ENCODE measurements around the gene IGSF23. TPM values are rescaled to one million over a fixed set of nuclear protein-coding genes. Genes with fewer than 3 reads are reported as not detected.

Gene IGSF23
- total RNA-seq, 1 donor from 2014 or later = not detected

DNA sequence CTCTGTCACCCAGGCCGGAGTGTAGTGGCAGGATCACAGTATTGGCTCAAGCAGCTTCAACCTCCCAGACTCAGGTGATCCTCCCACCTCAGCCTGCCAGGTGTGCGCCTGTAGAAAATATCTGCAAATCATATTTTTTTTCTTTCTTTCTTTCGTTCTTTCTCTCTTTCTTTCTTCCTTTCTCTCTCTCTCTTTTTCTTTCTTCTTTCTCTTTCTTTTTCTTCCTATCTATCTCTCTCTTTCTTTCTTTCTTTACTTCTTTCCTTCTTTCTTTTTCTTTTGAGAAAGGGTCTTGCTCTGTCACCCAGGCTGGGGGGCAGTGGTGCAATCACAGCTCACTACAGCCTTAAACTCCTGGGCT lies 16.3 kb upstream of the IGSF23 start:
- peaks cover 51% of the 10 kb centered on the region for H3K27me3 Mint-ChIP-seq
- no peaks in the 10 kb centered on the region for H3K9me3 Mint-ChIP-seq
- no peaks in the 10 kb centered on the region for H3K4me1 Mint-ChIP-seq (ENCODE audit: unreplicated experiment)
- no peaks in the 10 kb centered on the region for H3K36me3 Mint-ChIP-seq
- TF ChIP-seq, protein P1, sequence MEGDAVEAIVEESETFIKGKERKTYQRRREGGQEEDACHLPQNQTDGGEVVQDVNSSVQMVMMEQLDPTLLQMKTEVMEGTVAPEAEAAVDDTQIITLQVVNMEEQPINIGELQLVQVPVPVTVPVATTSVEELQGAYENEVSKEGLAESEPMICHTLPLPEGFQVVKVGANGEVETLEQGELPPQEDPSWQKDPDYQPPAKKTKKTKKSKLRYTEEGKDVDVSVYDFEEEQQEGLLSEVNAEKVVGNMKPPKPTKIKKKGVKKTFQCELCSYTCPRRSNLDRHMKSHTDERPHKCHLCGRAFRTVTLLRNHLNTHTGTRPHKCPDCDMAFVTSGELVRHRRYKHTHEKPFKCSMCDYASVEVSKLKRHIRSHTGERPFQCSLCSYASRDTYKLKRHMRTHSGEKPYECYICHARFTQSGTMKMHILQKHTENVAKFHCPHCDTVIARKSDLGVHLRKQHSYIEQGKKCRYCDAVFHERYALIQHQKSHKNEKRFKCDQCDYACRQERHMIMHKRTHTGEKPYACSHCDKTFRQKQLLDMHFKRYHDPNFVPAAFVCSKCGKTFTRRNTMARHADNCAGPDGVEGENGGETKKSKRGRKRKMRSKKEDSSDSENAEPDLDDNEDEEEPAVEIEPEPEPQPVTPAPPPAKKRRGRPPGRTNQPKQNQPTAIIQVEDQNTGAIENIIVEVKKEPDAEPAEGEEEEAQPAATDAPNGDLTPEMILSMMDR (conservative IDR thresholded peaks at IDR 0.05) = no peak
- DNase-seq (ENCODE audit: extremely low spot score, unreplicated experiment) = no peak
- peak overlapping the region; percentile 74 for H3K27ac Mint-ChIP-seq
- H3K4me3 Mint-ChIP-seq = no peak overlapping the region

DNA sequence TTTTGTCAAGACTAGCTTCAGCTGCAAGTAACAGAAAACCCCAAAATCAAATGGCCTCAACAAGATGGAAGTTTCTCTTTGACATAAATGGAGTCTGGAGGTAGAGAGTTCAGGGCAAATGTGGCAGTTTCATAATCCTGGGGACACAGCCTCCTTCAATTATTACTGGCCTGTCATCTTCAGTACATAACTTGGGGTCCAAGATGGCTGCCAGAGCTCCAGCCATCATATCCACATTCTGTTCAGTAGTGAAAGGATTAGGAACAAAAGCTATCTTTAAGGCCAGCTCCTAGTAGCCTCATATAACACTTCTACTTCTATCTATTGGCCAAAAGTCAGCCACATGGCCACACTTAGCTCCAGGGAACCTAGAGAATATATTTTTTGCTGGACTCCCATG lies 15.0 kb upstream of the IGSF23 start:
- Mint-ChIP-seq H3K4me3 (no peak overlapping the region), H3K27ac (no peak overlapping the region), H3K27me3 (peaks cover 52% of the 10 kb centered on the region), H3K36me3 (no peaks in the 10 kb centered on the region), H3K4me1 (ENCODE audit: unreplicated experiment) (no peaks in the 10 kb centered on the region), H3K9me3 (no peaks in the 10 kb centered on the region)
- no peak for DNase-seq (ENCODE audit: extremely low spot score, unreplicated experiment)
- TF ChIP-seq, protein P1 (conservative IDR thresholded peaks at IDR 0.05) = no peak

DNA sequence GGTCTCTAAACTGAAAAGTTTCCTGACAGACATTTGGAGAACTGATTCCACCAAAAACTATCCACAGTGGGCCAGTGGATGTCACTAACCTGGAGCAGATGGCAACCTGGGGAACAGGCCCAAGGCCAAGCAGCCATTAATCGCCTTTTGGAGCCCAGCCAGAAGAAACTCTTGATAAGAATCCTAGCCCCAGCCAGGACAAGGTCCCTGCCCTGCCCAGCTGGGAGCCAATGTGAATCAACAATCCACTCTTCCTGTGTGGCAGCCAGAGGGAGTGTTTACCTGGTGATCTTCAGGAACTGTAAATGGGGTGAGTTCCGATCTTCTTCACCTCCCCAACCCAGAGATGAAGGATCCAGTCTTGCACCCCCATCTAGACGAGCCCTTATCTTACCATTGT lies 14.5 kb upstream of the IGSF23 start:
- no peaks in the 10 kb centered on the region for H3K4me1 Mint-ChIP-seq (ENCODE audit: unreplicated experiment)
- no peak overlapping the region for H3K27ac Mint-ChIP-seq
- no peaks in the 10 kb centered on the region for H3K36me3 Mint-ChIP-seq
- peaks cover 53% of the 10 kb centered on the region for H3K27me3 Mint-ChIP-seq
- no peak overlapping the region for H3K4me3 Mint-ChIP-seq
- no peaks in the 10 kb centered on the region for H3K9me3 Mint-ChIP-seq
- DNase-seq (ENCODE audit: extremely low spot score, unreplicated experiment) = no peak
- TF ChIP-seq, protein P1 (conservative IDR thresholded peaks at IDR 0.05) = no peak

DNA sequence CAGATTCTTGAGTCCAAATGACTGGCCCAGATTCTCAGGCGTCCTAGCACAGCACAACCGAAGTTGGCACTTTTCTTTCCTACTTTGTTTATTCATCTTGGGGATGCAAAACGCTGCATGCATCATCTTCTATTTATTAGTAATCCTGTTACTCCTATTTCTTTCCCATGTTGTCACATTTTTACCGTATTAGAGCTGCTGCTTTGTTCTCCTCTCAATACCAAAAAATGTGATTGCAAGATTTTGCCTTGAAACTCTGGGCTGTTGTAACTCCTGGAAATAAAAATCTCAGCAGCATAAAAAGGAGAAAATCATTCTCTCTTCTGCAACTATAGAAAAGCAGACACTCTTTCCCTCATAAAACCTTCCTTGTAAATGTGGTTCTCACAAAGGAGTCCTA lies 12.9 kb upstream of the IGSF23 start:
- Mint-ChIP-seq H3K4me3 (no peak overlapping the region), H3K36me3 (no peaks in the 10 kb centered on the region), H3K27ac (no peak overlapping the region), H3K27me3 (peaks cover 52% of the 10 kb centered on the region), H3K4me1 (ENCODE audit: unreplicated experiment) (no peaks in the 10 kb centered on the region), H3K9me3 (no peaks in the 10 kb centered on the region)
- no peak for DNase-seq (ENCODE audit: extremely low spot score, unreplicated experiment)
- TF ChIP-seq, protein P1 (conservative IDR thresholded peaks at IDR 0.05) = no peak

DNA sequence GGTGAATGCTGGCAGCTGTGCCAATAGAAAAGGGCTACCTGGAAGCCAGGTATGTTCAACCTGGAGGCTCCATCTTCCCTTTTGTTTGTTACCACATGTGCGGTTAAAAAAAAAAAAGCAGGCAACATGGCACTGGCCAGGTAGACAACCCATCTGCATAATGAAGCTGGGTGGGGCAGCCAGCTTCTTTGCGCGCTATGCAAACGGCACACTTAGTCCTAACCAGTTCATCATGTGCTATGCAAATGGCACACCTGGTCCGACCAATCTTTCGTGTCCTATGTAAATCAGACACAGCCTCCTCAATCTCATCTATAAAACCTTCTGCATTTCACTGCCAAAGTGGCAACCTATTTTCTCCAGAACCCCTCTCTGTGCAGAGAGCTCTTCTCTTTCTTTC lies 11.3 kb upstream of the IGSF23 start:
- TF ChIP-seq, protein P1 (conservative IDR thresholded peaks at IDR 0.05) = no peak
- Mint-ChIP-seq H3K27me3 (peaks cover 40% of the 10 kb centered on the region), H3K4me1 (ENCODE audit: unreplicated experiment) (no peaks in the 10 kb centered on the region), H3K4me3 (no peak overlapping the region), H3K27ac (no peak overlapping the region), H3K36me3 (no peaks in the 10 kb centered on the region), H3K9me3 (no peaks in the 10 kb centered on the region)
- DNase-seq (ENCODE audit: extremely low spot score, unreplicated experiment) = no peak

All from type B pancreatic cell (in vitro differentiated cells).